ENCODE measurements around the gene BBS5.

DNA sequence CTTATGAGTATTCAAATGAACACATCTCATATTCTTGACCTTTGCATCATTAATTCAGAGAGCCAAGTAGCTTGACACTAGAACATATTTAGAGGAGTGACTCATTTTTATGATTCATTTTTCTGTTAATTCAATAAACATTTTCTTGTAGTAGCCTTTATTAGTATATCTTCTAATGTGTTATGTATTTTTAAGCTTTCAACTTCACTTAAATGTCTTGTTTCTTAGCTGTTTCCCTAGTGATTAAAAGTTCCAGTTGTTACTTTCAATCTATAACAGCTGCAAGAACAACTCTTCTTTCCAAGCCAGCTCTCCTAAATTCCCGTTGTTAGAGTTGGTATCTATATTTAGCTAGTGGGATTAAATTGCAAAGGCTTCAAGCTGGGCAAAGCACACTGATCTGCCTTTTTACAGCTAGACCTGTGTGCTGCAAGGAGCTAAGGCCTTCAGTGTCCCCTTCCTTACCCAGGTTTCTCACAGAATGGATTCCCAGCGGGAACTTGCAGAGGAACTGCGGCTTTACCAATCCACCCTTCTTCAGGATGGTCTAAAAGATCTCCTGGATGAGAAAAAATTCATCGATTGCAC lies 30.1 kb downstream of the BBS5 start, which contains the start of gene KLHL41:
- TF ChIP-seq, protein P1, sequence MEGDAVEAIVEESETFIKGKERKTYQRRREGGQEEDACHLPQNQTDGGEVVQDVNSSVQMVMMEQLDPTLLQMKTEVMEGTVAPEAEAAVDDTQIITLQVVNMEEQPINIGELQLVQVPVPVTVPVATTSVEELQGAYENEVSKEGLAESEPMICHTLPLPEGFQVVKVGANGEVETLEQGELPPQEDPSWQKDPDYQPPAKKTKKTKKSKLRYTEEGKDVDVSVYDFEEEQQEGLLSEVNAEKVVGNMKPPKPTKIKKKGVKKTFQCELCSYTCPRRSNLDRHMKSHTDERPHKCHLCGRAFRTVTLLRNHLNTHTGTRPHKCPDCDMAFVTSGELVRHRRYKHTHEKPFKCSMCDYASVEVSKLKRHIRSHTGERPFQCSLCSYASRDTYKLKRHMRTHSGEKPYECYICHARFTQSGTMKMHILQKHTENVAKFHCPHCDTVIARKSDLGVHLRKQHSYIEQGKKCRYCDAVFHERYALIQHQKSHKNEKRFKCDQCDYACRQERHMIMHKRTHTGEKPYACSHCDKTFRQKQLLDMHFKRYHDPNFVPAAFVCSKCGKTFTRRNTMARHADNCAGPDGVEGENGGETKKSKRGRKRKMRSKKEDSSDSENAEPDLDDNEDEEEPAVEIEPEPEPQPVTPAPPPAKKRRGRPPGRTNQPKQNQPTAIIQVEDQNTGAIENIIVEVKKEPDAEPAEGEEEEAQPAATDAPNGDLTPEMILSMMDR (IDR thresholded peaks at IDR 0.05 in 2 of 3, conservative IDR thresholded peaks at IDR 0.05 in 1 of 3; ENCODE audit: borderline replicate concordance in 1 of 3, insufficient read depth in 1 of 3, low read depth in 2 of 3, low read length in 2 of 3), result no peak
- TF ChIP-seq, protein P2, sequence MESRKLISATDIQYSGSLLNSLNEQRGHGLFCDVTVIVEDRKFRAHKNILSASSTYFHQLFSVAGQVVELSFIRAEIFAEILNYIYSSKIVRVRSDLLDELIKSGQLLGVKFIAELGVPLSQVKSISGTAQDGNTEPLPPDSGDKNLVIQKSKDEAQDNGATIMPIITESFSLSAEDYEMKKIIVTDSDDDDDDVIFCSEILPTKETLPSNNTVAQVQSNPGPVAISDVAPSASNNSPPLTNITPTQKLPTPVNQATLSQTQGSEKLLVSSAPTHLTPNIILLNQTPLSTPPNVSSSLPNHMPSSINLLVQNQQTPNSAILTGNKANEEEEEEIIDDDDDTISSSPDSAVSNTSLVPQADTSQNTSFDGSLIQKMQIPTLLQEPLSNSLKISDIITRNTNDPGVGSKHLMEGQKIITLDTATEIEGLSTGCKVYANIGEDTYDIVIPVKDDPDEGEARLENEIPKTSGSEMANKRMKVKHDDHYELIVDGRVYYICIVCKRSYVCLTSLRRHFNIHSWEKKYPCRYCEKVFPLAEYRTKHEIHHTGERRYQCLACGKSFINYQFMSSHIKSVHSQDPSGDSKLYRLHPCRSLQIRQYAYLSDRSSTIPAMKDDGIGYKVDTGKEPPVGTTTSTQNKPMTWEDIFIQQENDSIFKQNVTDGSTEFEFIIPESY (IDR thresholded peaks at IDR 0.05; ENCODE audit: extremely low read depth, insufficient replicate concordance, low read length), result no peak
- TF ChIP-seq POLR2AphosphoS5 (IDR thresholded peaks at IDR 0.05; ENCODE audit: low read depth, low read length), result no peak
- TF ChIP-seq POLR2A (IDR thresholded peaks at IDR 0.05; ENCODE audit: borderline replicate concordance, extremely low read depth, insufficient read depth, insufficient read length), result no peak
- no peak for TF ChIP-seq EZH2 (IDR thresholded peaks at IDR 0.05)
- peak; percentile 35; the same call in 1 of the 2 replicates for TF ChIP-seq JUND (IDR thresholded peaks at IDR 0.05)
- no peak for TF ChIP-seq RAD21 (IDR thresholded peaks at IDR 0.05; ENCODE audit: low read depth)
- TF ChIP-seq ZFX (IDR thresholded peaks at IDR 0.05), result no peak
- no peak for TF ChIP-seq CEBPB (IDR thresholded peaks at IDR 0.05; ENCODE audit: low read depth)

Measured in HCT116 (cell line).